ENCODE measurements around the gene RIPPLY3.

- TF ChIP-seq NANOG (IDR thresholded peaks at IDR 0.05; ENCODE audit: borderline replicate concordance) (no peak), CTCF (conservative IDR thresholded peaks at IDR 0.05; ENCODE audit: low read depth in 2 of 2) (no peak), EZH2 (IDR thresholded peaks at IDR 0.05; ENCODE audit: low read depth, unreplicated experiment) (no peak), POLR2AphosphoS5 (IDR thresholded peaks at IDR 0.05; ENCODE audit: low read depth) (no peak), CREB1 (CRISPR knock-in tag; IDR thresholded peaks at IDR 0.05; ENCODE audit: low read depth) (no peak), JUNB (IDR thresholded peaks at IDR 0.05; ENCODE audit: unreplicated experiment) (no peak)
Observed at GRCh38 chr21:36974851-36975192, 31.7 kb upstream of the RIPPLY3 start.

All from GM23338 (cell line).